ENCODE data around the gene DEF6.

Gene DEF6

DNA sequence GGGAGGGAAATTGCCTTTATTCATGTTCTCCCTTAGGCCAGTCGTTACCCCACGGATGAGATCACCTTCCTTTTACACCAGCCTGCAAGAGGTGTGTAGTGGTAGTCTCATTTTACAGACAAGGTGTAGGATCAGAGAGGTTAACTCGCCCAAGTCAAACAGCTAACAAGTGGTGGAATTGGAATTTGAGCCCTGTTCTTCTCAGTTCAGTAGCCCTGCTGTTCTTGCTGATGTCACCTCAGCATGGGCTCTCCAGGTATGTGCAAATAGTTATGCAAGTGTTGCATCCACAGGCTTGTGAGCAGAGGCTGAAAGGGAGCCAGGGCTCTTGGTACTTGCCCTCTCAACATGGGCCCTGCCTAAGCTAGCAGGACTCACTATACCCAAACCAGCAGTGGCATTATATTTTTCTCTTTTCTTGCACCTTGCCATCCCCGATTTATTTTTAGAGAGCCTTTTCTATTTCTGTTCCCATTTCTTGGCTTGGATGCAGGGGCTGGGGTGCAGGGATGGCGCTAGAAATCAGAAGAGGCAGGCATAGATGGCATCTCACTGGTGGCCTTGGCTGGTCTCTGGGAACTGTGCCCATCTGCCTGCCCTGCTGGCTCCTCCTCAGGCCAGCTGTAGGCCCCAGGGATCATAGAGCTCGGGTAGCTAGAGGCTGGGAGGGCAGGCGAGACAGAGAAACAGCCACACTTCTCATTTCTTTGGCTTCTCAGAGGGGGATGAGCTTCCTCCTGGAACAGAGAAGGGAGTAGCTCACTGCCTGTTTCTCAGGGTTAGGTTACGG lies 62.9 kb downstream of the DEF6 start:
- no peak overlapping the region for H3K4me3 ChIP-seq (ENCODE audit: low read length)
- no peak for DNase-seq (ENCODE audit: low read depth)
- TF ChIP-seq, protein P1, sequence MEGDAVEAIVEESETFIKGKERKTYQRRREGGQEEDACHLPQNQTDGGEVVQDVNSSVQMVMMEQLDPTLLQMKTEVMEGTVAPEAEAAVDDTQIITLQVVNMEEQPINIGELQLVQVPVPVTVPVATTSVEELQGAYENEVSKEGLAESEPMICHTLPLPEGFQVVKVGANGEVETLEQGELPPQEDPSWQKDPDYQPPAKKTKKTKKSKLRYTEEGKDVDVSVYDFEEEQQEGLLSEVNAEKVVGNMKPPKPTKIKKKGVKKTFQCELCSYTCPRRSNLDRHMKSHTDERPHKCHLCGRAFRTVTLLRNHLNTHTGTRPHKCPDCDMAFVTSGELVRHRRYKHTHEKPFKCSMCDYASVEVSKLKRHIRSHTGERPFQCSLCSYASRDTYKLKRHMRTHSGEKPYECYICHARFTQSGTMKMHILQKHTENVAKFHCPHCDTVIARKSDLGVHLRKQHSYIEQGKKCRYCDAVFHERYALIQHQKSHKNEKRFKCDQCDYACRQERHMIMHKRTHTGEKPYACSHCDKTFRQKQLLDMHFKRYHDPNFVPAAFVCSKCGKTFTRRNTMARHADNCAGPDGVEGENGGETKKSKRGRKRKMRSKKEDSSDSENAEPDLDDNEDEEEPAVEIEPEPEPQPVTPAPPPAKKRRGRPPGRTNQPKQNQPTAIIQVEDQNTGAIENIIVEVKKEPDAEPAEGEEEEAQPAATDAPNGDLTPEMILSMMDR (conservative IDR thresholded peaks at IDR 0.05; ENCODE audit: low read depth, low read length) = no peak

DNA sequence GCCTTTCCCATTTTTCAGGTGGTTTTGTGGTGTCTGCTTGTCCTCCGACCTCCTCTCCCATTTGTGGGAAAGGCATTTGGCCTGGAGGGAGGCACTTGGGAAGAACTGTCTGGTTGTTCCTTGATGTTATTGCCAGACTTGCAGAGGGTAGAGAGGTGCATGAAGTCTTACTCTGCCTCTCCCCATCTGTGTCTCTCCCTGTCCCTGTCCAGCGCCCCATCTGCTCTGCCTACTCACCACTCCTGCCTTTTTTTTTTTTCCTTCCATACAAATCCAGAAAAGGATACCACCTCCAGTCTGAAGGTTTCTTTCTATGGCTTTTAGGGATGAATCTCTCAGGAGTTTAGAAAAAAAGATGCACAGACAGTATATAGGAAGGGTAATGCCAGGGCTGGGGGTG lies 64.6 kb downstream of the DEF6 start:
- DNase-seq (ENCODE audit: low read depth) = no peak
- H3K4me3 ChIP-seq (ENCODE audit: low read length) = no peak overlapping the region
- TF ChIP-seq, protein P1 (conservative IDR thresholded peaks at IDR 0.05; ENCODE audit: low read depth, low read length) = no peak

DNA sequence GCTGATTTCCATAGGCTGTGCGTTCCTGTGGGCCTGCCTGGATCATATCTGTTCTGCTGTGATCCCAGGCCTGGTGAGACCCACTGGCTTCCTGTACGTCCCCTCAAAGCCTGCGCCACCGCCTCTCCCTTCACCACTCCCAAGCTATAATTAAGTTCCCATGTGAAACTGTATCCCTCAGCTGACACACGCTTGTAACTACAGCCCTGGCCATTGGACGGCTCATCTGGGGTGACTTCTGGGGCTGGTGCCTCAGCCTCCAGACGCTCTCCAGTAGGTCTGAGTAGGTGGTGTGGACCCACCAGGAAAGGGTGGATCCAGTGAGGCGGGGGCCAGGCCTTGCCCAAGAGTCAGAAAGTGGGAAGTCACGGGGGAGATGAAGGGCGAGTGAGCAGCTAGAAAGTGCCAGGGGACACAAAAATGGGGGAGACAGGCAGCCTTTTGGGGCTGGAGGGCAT lies 65.7 kb downstream of the DEF6 start:
- DNase-seq (ENCODE audit: low read depth) = peak; percentile 96
- H3K4me3 ChIP-seq (ENCODE audit: low read length) = no peak overlapping the region
- TF ChIP-seq, protein P1 (conservative IDR thresholded peaks at IDR 0.05; ENCODE audit: low read depth, low read length) = no peak

DNA sequence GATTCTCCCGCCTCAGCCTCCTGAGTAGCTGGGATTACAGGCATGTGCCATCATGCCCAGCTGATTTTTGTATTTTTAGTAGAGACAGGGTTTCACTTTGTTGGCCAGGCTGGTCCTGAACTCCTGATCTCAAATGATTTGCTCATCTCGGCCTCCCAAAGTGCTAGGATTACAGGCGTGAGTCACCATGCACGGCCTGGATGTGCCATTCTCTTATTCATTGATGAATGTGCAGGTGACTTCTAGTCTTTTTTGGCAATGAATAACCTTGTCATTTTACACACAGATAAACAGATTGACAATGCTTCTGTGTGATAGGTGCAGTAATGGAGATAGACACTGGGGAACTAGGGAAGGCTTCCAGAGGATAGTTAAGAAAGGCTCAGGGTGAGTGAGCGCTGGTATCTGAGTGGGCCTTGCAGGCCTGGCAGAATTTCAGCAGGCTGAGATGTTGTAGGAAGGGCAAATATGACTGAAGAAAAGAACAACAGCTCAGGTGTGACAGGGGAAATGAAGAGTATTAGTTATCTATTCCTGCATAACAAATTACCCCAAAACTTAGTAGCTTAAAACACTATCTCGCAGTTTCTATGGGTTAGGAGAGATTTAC lies 68.1 kb downstream of the DEF6 start:
- no peak overlapping the region for H3K4me3 ChIP-seq (ENCODE audit: low read length)
- TF ChIP-seq, protein P1 (conservative IDR thresholded peaks at IDR 0.05; ENCODE audit: low read depth, low read length) = no peak
- no peak for DNase-seq (ENCODE audit: low read depth)

DNA sequence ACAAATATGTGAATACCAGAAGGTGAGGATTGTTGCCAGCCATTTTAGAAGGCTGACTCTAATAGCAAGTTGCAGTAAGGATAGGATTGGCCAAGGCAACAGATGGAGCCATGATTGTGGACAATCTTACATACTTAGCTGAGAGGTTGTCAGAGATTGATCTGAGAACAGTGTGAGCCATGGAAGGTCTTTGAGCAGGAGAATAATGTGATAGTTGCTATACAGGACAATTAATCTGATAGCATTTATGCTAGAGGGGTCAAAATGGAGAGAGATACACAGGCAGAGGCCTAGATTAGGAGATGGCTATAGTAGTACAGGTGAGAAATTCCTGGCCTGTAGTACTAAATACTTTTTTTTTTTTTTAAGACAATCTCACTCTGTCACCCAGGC lies 68.6 kb downstream of the DEF6 start:
- TF ChIP-seq, protein P1 (conservative IDR thresholded peaks at IDR 0.05; ENCODE audit: low read depth, low read length) = no peak
- no peak for DNase-seq (ENCODE audit: low read depth)
- H3K4me3 ChIP-seq (ENCODE audit: low read length) = no peak overlapping the region

DNA sequence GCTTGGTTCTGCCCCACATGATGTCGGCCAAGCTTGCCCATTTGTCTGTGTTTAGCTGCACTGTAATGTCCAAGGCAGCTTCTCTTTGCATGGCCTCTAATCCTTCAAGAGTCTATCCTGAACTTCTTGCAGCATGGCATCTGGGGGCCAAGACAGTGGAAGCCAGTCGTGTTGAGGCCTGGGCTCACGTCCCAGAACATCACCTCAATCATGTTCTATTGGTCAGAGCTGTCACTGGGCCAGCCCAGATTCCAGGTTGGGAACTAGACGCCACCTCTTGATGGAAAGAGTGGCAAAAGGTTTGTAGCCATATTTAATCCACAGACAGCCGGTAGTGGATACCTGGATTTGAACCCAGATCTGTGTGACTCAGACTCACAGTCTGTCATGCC lies 70.0 kb downstream of the DEF6 start:
- no peak for DNase-seq (ENCODE audit: low read depth)
- no peak overlapping the region for H3K4me3 ChIP-seq (ENCODE audit: low read length)
- TF ChIP-seq, protein P1 (conservative IDR thresholded peaks at IDR 0.05; ENCODE audit: low read depth, low read length) = no peak
